SK-N-MC (cell line): ENCODE data around the gene HES5.

Source experiments
- DNase-seq: peaks from one replicate; pipeline ENCODE4 v3.0.0-alpha.2; 2011; ENCODE audit warnings: low read depth, low spot score
- H3K27ac ChIP-seq: fragments of 200-600 bp; sonication (generic); 2 replicates; pipeline ENCODE4 v1.5.1; 2016; ENCODE audit warnings: mixed run types
- H3K36me3 ChIP-seq: fragments of 200-600 bp; sonication (generic); 2 replicates; pipeline ENCODE4 v1.6.1; 2017; ENCODE audit warnings: antibody characterized with exemption, low read length, mixed read lengths; ENCODE audit not compliant: insufficient read depth
- H3K4me3 ChIP-seq: fragments of 200-600 bp; sonication (generic); 2 replicates; pipeline ENCODE4 v1.5.1; 2016
- H3K9ac ChIP-seq: fragments of 200-600 bp; sonication (generic); 2 replicates; pipeline ENCODE4 v1.8.0; 2017; ENCODE audit warnings: mixed run types, mixed read lengths; ENCODE audit not compliant: insufficient read length
- H3K9me3 ChIP-seq: fragments of 200-600 bp; sonication (generic); 2 replicates; pipeline ENCODE4 v1.6.1; 2017; ENCODE audit warnings: low read depth, mild to moderate bottlenecking, antibody characterized with exemption, low read length, moderate library complexity, mixed read lengths
- EZH2 ChIP-seq: fragments of 200-600 bp; sonication (generic); IDR thresholded peaks from one replicate; pipeline ENCODE4 v1.6.1; 2017; ENCODE audit warnings: antibody characterized with exemption
- FOXP2 ChIP-seq: optimal IDR thresholded peaks from 2 replicates; pipeline ENCODE3; 2011; ENCODE audit warnings: mild to moderate bottlenecking, moderate library complexity; ENCODE audit not compliant: insufficient read depth; ENCODE audit errors: extremely low read length, control extremely low read depth
- POLR2AphosphoS5 ChIP-seq: IDR thresholded peaks from 2 replicates; pipeline ENCODE4 v1.6.1; 2012; ENCODE audit warnings: mild to moderate bottlenecking, low read depth, low read length, borderline replicate concordance

Gene HES5

GRCh38 chr1:2522230-2522629 is 7.8 kb downstream of the HES5 start:
- Histone ChIP-seq H3K27ac (no peak overlapping the region; the same call in 1 of the 2 replicates), H3K4me3 (no peak overlapping the region), H3K9me3 (no peaks in the 10 kb centered on the region), H3K9ac (no peak overlapping the region), H3K36me3 (peaks cover 46% of the 10 kb centered on the region)
- TF ChIP-seq POLR2AphosphoS5 (no peak), FOXP2 (no peak), EZH2 (no peak)
- no peak for DNase-seq

- DNase-seq: no peak
- H3K27ac ChIP-seq: no peak overlapping the region
- no peaks in the 10 kb centered on the region for H3K9me3 ChIP-seq
- peaks cover 57% of the 10 kb centered on the region for H3K36me3 ChIP-seq
- no peak overlapping the region for H3K9ac ChIP-seq
- no peak overlapping the region for H3K4me3 ChIP-seq
- TF ChIP-seq FOXP2 (no peak), POLR2AphosphoS5 (no peak), EZH2 (no peak)
Observed at GRCh38 chr1:2520806-2521205, 9.3 kb downstream of the HES5 start.

GRCh38 chr1:2520206-2520605 is 9.9 kb downstream of the HES5 start:
- H3K9ac ChIP-seq: no peak overlapping the region
- TF ChIP-seq EZH2: no peak
- no peak for TF ChIP-seq FOXP2
- no peak for TF ChIP-seq POLR2AphosphoS5
- H3K9me3 ChIP-seq: no peaks in the 10 kb centered on the region
- H3K4me3 ChIP-seq: no peak overlapping the region
- DNase-seq: no peak
- H3K36me3 ChIP-seq: peaks cover 59% of the 10 kb centered on the region
- H3K27ac ChIP-seq: no peak overlapping the region

GRCh38 chr1:2519729-2520128 is 10.3 kb downstream of the HES5 start:
- H3K4me3 ChIP-seq: no peak overlapping the region
- H3K9me3 ChIP-seq: no peaks in the 10 kb centered on the region
- H3K27ac ChIP-seq: no peak overlapping the region
- peaks cover 62% of the 10 kb centered on the region for H3K36me3 ChIP-seq
- no peak overlapping the region for H3K9ac ChIP-seq
- TF ChIP-seq EZH2: no peak
- TF ChIP-seq POLR2AphosphoS5: no peak
- no peak for TF ChIP-seq FOXP2
- no peak for DNase-seq

- no peak overlapping the region for H3K27ac ChIP-seq
- H3K4me3 ChIP-seq: no peak overlapping the region
- TF ChIP-seq EZH2 (no peak), POLR2AphosphoS5 (no peak), FOXP2 (no peak)
- no peak overlapping the region for H3K9ac ChIP-seq
- peaks cover 63% of the 10 kb centered on the region for H3K36me3 ChIP-seq
- no peaks in the 10 kb centered on the region for H3K9me3 ChIP-seq
- DNase-seq: no peak
Observed at GRCh38 chr1:2519029-2519685, 10.9 kb downstream of the HES5 start.

GRCh38 chr1:2518528-2518927 is 11.5 kb downstream of the HES5 start:
- Histone ChIP-seq H3K9me3 (no peaks in the 10 kb centered on the region), H3K4me3 (no peak overlapping the region), H3K36me3 (peaks cover 68% of the 10 kb centered on the region), H3K9ac (no peak overlapping the region), H3K27ac (no peak overlapping the region)
- DNase-seq: no peak
- TF ChIP-seq FOXP2 (no peak), POLR2AphosphoS5 (no peak), EZH2 (no peak)

- no peak overlapping the region for H3K4me3 ChIP-seq
- H3K9ac ChIP-seq: no peak overlapping the region
- DNase-seq: no peak
- H3K9me3 ChIP-seq: no peaks in the 10 kb centered on the region
- TF ChIP-seq POLR2AphosphoS5 (no peak), FOXP2 (no peak), EZH2 (no peak)
- no peak overlapping the region for H3K27ac ChIP-seq
- peaks cover 68% of the 10 kb centered on the region for H3K36me3 ChIP-seq
Observed at GRCh38 chr1:2517966-2518365, 12.1 kb downstream of the HES5 start.

- Histone ChIP-seq H3K36me3 (peaks cover 63% of the 10 kb centered on the region; the same call in 1 of the 2 replicates), H3K9ac (no peak overlapping the region), H3K4me3 (no peak overlapping the region), H3K9me3 (no peaks in the 10 kb centered on the region), H3K27ac (no peak overlapping the region)
- TF ChIP-seq POLR2AphosphoS5 (no peak), FOXP2 (no peak), EZH2 (no peak)
- DNase-seq: no peak
Observed at GRCh38 chr1:2516946-2517345, 13.1 kb downstream of the HES5 start.

- H3K36me3 ChIP-seq: peaks cover 62% of the 10 kb centered on the region; the same call in 1 of the 2 replicates
- no peak for TF ChIP-seq POLR2AphosphoS5
- no peak for TF ChIP-seq FOXP2
- H3K27ac ChIP-seq: no peak overlapping the region
- no peak overlapping the region for H3K4me3 ChIP-seq
- no peaks in the 10 kb centered on the region for H3K9me3 ChIP-seq
- H3K9ac ChIP-seq: no peak overlapping the region
- no peak for DNase-seq
Observed at GRCh38 chr1:2516124-2516523, 13.9 kb downstream of the HES5 start.
